DMS79 (cell line): ENCODE data around the gene IRGQ.

ENCODE experiments used
- DNase-seq: peaks from one replicate; lab custom pipeline; 2025; lab: John Stamatoyannopoulos, UW

Gene IRGQ

DNA sequence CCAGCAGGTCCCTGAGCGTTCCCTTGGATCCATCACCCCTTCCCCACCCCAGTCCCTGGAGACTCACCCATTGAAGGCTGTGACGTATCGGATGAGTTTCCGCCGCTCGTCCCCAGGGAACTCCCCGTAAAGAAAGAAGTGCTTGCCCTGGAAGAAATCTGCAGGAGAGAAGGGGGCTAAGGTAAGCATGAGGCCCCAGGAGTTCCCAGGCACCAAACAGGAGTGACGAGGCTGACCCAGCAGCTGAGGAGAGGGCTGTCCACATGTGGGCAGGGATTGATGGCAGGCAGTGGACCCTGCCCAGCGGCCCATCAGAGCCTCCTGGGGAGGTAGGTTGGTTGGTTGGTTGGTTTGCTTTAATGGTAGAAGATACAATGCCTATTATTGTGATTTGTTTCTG, 51.9 kb downstream of the IRGQ start:
- no peak for DNase-seq

DNA sequence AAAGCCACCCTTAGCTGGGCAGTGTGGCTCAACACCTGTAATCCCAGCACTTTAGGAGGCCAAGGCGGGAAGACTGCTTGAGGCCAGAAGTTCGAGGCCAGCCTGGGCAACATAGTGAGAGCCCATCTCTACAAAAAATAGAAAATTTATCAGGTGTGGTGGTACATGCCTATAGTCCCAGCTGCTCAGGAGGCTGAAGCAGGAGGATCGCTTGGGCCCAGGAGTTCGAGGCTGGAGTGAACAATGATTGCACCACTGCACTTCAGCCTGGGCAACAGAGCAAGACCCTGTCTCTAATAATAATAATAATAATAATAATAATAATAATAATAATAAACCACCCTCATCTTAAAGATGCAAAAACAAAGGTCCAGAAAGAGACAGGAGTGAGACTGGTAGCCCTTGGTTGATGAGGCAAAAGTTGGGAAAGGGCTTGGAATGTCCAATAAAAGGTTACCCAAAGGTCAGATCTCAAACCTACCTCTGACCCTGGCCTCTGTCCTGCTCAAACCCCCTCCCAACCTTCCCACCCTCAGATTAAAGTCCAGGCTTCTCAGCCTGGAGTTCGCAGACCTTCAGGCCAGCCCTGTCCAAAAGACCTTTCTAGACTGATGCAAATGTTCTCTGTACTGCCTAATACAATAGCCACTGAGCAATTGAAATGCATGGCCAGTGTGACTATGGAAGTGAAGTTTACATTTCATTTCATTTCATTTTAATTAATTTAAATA, 53.8 kb downstream of the IRGQ start:
- no peak for DNase-seq

DNA sequence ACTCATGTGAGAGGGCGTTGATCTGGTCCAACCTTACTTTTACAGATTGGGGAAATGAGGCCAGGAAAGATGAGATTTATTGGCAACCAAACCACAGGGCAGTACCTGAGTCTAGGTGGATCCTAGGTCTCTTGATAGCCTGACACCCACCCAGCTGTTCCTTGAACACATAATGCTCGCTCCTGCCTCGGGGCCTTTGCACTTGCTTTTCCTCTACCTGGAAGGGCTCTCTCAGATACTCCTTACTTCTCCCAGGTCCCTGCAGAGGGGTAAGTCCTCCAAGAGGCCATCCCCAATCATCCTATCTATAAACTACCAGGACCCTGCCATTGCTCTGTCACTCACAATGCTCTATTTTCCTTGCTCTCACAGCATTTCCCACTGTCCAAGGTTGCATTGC, 55.6 kb downstream of the IRGQ start:
- DNase-seq, result no peak

DNA sequence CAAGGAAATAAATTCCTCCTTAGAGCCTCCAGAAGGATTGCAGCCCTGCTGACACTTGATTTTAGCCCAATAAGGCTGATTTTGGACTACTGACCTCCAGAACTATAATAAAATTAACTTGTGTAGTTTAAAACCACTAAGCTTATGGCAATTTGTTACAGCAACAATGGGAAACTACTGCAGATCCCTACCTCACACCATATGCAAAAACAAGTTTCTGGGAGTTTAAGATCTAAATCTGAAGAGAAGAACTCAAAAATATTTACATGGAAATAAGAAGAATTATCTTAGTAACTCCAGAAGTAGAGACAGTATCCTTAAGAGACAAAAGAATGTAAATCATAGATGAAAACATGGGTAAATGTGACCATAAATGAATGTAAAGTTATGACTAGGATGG, 57.0 kb downstream of the IRGQ start:
- DNase-seq, result no peak

DNA sequence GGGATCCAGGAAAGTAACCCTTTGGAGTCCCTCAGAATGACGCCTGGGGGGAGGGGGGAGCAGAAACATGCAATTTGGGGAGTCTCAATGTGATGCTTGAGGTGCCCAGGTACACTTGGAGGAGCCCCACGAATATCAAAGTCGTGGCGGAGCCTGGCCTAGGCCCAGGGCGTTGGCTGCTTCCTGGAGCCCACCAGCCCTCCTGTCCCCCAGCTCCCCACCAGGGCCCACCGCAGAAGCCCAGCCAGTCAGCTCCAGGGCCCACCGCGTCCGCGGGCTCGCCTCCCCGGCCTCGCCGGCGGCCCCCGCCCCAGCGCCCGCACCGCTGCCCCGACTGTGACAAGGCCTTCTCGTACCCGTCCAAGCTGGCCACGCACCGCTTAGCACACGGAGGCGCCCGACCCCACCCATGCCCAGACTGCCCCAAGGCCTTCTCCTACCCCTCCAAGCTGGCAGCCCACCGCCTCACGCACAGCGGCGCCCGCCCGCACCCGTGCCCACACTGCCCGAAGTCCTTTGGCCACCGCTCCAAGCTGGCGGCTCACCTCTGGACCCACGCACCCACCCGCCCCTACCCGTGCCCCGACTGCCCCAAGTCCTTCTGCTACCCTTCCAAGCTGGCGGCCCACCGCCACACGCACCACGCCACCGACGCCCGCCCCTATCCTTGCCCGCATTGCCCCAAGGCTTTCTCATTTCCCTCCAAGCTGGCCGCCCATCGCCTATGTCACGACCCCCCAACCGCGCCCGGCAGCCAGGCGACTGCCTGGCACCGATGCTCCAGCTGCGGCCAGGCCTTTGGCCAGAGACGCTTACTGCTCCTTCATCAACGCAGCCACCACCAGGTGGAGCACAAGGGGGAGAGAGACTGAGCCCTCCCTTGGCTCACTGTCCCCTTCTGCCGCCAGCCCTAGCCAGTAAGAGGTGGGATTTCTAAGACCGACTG, 60.8 kb downstream of the IRGQ start:
- no peak for DNase-seq
